Endothelial cell of umbilical vein (primary cell): ENCODE results near the gene SLC35F3. TPM values are rescaled to one million over a fixed set of nuclear protein-coding genes. Genes with fewer than 3 reads are reported as not detected.

Experiments used
- BruUV-seq: library from RNA; stranded (reverse); fragments of 400-500 nt; replicated peaks from 2 replicates; lab custom pipeline; 2021; lab: Mats Ljungman, UMichigan
- CTCF ChIA-PET: fragments of 300-600, 350-600 bp; sonication (Branson Sonifier 250); formaldehyde crosslinking; loops from one replicate; lab custom pipeline; 2021; ENCODE audit warnings: antibody characterized with exemption, inconsistent platforms; lab: Charles Lee
- POLR2A ChIA-PET: fragments of 300-600, 350-600 bp; sonication (Branson Sonifier 250); formaldehyde crosslinking; loops from one replicate; lab custom pipeline; 2021; ENCODE audit warnings: antibody characterized with exemption, inconsistent platforms; lab: Charles Lee
- DNase-seq: peaks from one replicate; pipeline ENCODE4 v3.0.0-alpha.2; 2011; ENCODE audit warnings: low read depth, low spot score
- FAIRE-seq: peaks from 2 replicates; lab custom pipeline; 2011; peaks lifted over from hg19 to GRCh38; lab: Jason Lieb, UNC
- H2AFZ ChIP-seq: 2 replicates; pipeline ENCODE4 v1.6.0; 2012; ENCODE audit warnings: low read depth, low read length, control low read depth, inconsistent platforms
- H3K27ac ChIP-seq: 2 replicates; pipeline ENCODE4 v1.5.1; 2011; ENCODE audit warnings: low read depth, mild to moderate bottlenecking, control low read depth, low read length, moderate library complexity; ENCODE audit not compliant: insufficient read depth
- H3K27me3 ChIP-seq, 2 experiments: 2 replicates each; pipeline versions ENCODE4 v1.6.0 to v1.6.1; 2011; ENCODE audit warnings: low read length in 2 of 2, mixed read lengths in 1 of 2; ENCODE audit not compliant: control insufficient read depth in 2 of 2, insufficient read depth in 2 of 2
- H3K36me3 ChIP-seq, 2 experiments: 2 replicates in 1 of 2; 3 replicates in 1 of 2; pipeline ENCODE4 v1.5.1; 2011; ENCODE audit warnings: low read length in 2 of 2, mild to moderate bottlenecking in 1 of 2, moderate library complexity in 1 of 2; ENCODE audit not compliant: control insufficient read depth in 2 of 2, insufficient read depth in 2 of 2; ENCODE audit errors: extremely low read depth in 1 of 2
- H3K4me1 ChIP-seq: 3 replicates; pipeline ENCODE4 v1.5.1; 2011; ENCODE audit warnings: mild to moderate bottlenecking, low read length; ENCODE audit not compliant: control insufficient read depth, insufficient read depth; ENCODE audit errors: extremely low read depth
- H3K4me2 ChIP-seq: 2 replicates; pipeline ENCODE4 v1.6.1; 2011; ENCODE audit warnings: low read length, control low read depth, mixed read lengths; ENCODE audit not compliant: insufficient read depth
- H3K4me3 ChIP-seq, 3 experiments: fragments of 200-600 bp in 1 of 3; sonication (generic), shearing (Covaris generic) in 1 of 3; replicated peaks in 1 of 3; 2 replicates each; pipeline ENCODE4 v1.5.1; 2011 to 2016; ENCODE audit warnings: control low read depth in 3 of 3, low read length in 3 of 3, mild to moderate bottlenecking in 2 of 3, inconsistent platforms in 1 of 3, low read depth in 1 of 3, moderate library complexity in 1 of 3; ENCODE audit not compliant: insufficient read depth in 1 of 3
- H3K79me2 ChIP-seq: 2 replicates; pipeline ENCODE4 v1.6.0; 2012; ENCODE audit warnings: low read length, inconsistent platforms; ENCODE audit not compliant: control insufficient read depth, insufficient read depth
- H3K9ac ChIP-seq: replicated peaks from 2 replicates; pipeline ENCODE3; 2011; ENCODE audit warnings: low read length, control low read depth; ENCODE audit not compliant: insufficient read depth; ENCODE audit errors: extremely low read depth
- H3K9me1 ChIP-seq: replicated peaks from 3 replicates; pipeline ENCODE4 v1.6.0; 2011; ENCODE audit warnings: mild to moderate bottlenecking, low read length; ENCODE audit not compliant: control insufficient read depth, insufficient read depth; ENCODE audit errors: extremely low read depth
- H3K9me3 ChIP-seq: replicated peaks from 2 replicates; pipeline ENCODE4 v1.5.1; 2012; ENCODE audit warnings: low read length, inconsistent platforms; ENCODE audit not compliant: control insufficient read depth, insufficient read depth
- H4K20me1 ChIP-seq: replicated peaks from 2 replicates; pipeline ENCODE3; 2011; ENCODE audit warnings: mild to moderate bottlenecking, low read length; ENCODE audit not compliant: control insufficient read depth, insufficient read depth; ENCODE audit errors: extremely low read depth
- GATA2 ChIP-seq: IDR thresholded peaks from 2 replicates; pipeline ENCODE4 v1.7.0; 2011; ENCODE audit warnings: low read depth, mild to moderate bottlenecking, moderate library complexity, mixed read lengths, low read length; ENCODE audit not compliant: insufficient read length, insufficient read depth
- MAX ChIP-seq: IDR thresholded peaks from 2 replicates; pipeline ENCODE4 v1.6.1; 2011; ENCODE audit not compliant: insufficient read depth, insufficient read length
- MYC ChIP-seq: IDR thresholded peaks from one replicate; pipeline ENCODE4 v1.6.1; 2011; ENCODE audit warnings: mild to moderate bottlenecking, low read depth, low read length
- POLR2AphosphoS5 ChIP-seq: IDR thresholded peaks from 2 replicates; pipeline ENCODE4 v1.6.1; 2012; ENCODE audit warnings: low read depth, mild to moderate bottlenecking, control low read depth, low read length, moderate library complexity; ENCODE audit not compliant: insufficient read depth
- dilution Hi-C: fragments of 300-500 bp; cut with MboI; formaldehyde crosslinking; loops from one replicate; pipeline ENCODE4 v1.15.0; 2019; ENCODE audit warnings: low sequenced_read_pairs; ENCODE audit not compliant: extremely low pct_ligation_motif_present
- intact Hi-C: fragments of 100-400 bp; cut with micrococcal nuclease; formaldehyde crosslinking; loops from one replicate; pipeline ENCODE4 v1.10.0; 2022
- polyA plus RNA-seq, 4 experiments: library from polyadenylated mRNA; depleted of rRNA in 3 of 4; stranded (reverse) in 3 of 4; unstranded in 1 of 4; fragments of >200 nt; gene quantifications; 2 replicates each; pipeline versions ENCODE4 v1.2.1 to v1.2.3, GENCODE V29; 2011 to 2012; ENCODE audit warnings: missing spikeins in 1 of 4
- total RNA-seq: library from RNA; stranded (reverse); gene quantifications from 2 replicates; pipeline ENCODE4 v1.2.3, GENCODE V29; 2021
- TF ChIP-seq, protein P1 (sequence below), 2 donors: IDR thresholded peaks; 1 replicate in 1 of 2; 2 replicates in 1 of 2; pipeline ENCODE4 v1.5.1; 2011; ENCODE audit warnings: low read length in 2 of 2, mild to moderate bottlenecking in 2 of 2, moderate library complexity in 2 of 2, control low read depth in 1 of 2, inconsistent platforms in 1 of 2, low read depth in 1 of 2; ENCODE audit not compliant: insufficient read depth in 1 of 2; ENCODE audit errors: extremely low read depth in 1 of 2

The SLC35F3 gene
- total and polyA plus RNA-seq, 2 donors (not counting 3 experiments of a cell fraction or from before 2014, with no cell fraction given) = not detected

GRCh38 chr1:234368320-234369032 lies 464.0 kb downstream of the SLC35F3 start:
- FAIRE-seq = no peak
- H3K4me3 ChIP-seq = no peak overlapping the region
- no peak overlapping the region for H3K27ac ChIP-seq
- no peak overlapping the region for H3K4me2 ChIP-seq
- H3K79me2 ChIP-seq = no peaks in the 10 kb centered on the region
- no peaks in the 10 kb centered on the region for H3K36me3 ChIP-seq
- no TSS peak for BruUV-seq
- peaks cover 8% of the 10 kb centered on the region for H3K4me1 ChIP-seq
- TF ChIP-seq, protein P1, sequence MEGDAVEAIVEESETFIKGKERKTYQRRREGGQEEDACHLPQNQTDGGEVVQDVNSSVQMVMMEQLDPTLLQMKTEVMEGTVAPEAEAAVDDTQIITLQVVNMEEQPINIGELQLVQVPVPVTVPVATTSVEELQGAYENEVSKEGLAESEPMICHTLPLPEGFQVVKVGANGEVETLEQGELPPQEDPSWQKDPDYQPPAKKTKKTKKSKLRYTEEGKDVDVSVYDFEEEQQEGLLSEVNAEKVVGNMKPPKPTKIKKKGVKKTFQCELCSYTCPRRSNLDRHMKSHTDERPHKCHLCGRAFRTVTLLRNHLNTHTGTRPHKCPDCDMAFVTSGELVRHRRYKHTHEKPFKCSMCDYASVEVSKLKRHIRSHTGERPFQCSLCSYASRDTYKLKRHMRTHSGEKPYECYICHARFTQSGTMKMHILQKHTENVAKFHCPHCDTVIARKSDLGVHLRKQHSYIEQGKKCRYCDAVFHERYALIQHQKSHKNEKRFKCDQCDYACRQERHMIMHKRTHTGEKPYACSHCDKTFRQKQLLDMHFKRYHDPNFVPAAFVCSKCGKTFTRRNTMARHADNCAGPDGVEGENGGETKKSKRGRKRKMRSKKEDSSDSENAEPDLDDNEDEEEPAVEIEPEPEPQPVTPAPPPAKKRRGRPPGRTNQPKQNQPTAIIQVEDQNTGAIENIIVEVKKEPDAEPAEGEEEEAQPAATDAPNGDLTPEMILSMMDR (IDR thresholded peaks at IDR 0.05; ENCODE audit: extremely low read depth in 1 of 2, insufficient read depth in 1 of 2, low read depth in 1 of 2, low read length in 2 of 2) = no peak
- TF ChIP-seq GATA2 (no peak), MAX (no peak), MYC (no peak), POLR2AphosphoS5 (no peak)
- H3K9me1 ChIP-seq = no peaks in the 10 kb centered on the region
- intact Hi-C loops (no loop called here), dilution Hi-C loops (no loop called here)
- H2AFZ ChIP-seq = no peak overlapping the region
- ChIA-PET POLR2A (no interaction called here), CTCF (interaction anchor here (1.1 kb wide), 2 partner anchors 42 to 59 kb away, joined by 3 read pairs; no protein-coding TSS in a partner anchor)
- H4K20me1 ChIP-seq = no peaks in the 10 kb centered on the region
- H3K27me3 ChIP-seq = peaks cover 0 to 3% of the 10 kb centered on the region in 2 experiments
- H3K9ac ChIP-seq = no peak overlapping the region
- no peaks in the 10 kb centered on the region for H3K9me3 ChIP-seq
- DNase-seq = no peak
